GM18907 (cell line): ENCODE measurements around the gene CACNA1G.
A peak's percentile ranks its signal among the peaks of the same experiment; 100 is the strongest.

Experiments
- ATAC-seq: cut with Tn5 transposase; IDR thresholded peaks from one replicate; pipeline ENCODE4 v1.9.1; 2021; ENCODE audit warnings: mild to moderate bottlenecking, moderate library complexity; ENCODE audit not compliant: unreplicated experiment

CACNA1G gene

GRCh38 chr17:50560185-50560824, at the start of gene CACNA1G:
CACNA1G (plus strand) TSS chr17:50560715; CDS start chr17:50561460, 745 bp downstream.
- peak; percentile 88 for ATAC-seq

- peak; percentile 81 for ATAC-seq
Measured at GRCh38 chr17:50511058-50511457, 49.5 kb upstream of the CACNA1G start.

- no peak for ATAC-seq
Measured at GRCh38 chr17:50513495-50513894, 47.0 kb upstream of the CACNA1G start.

- no peak for ATAC-seq
Measured at GRCh38 chr17:50514388-50514787, 46.1 kb upstream of the CACNA1G start.

- no peak for ATAC-seq
Measured at GRCh38 chr17:50514936-50515702, 45.4 kb upstream of the CACNA1G start.

- no peak for ATAC-seq
Measured at GRCh38 chr17:50517011-50517410, 43.5 kb upstream of the CACNA1G start.

- no peak for ATAC-seq
Measured at GRCh38 chr17:50517504-50518383, 42.8 kb upstream of the CACNA1G start.

GRCh38 chr17:50518384-50519023, 42.0 kb upstream of the CACNA1G start:
- ATAC-seq, result no peak

- ATAC-seq, result no peak
Measured at GRCh38 chr17:50519141-50519834, 41.2 kb upstream of the CACNA1G start.

GRCh38 chr17:50520483-50520882, 40.0 kb upstream of the CACNA1G start:
- ATAC-seq, result no peak

- no peak for ATAC-seq
Measured at GRCh38 chr17:50521514-50521913, 39.0 kb upstream of the CACNA1G start.

- ATAC-seq, result no peak
Measured at GRCh38 chr17:50522766-50523165, 37.7 kb upstream of the CACNA1G start.

- ATAC-seq, result no peak
Measured at GRCh38 chr17:50523208-50523607, 37.3 kb upstream of the CACNA1G start.

- ATAC-seq, result no peak
Measured at GRCh38 chr17:50524838-50525237, 35.7 kb upstream of the CACNA1G start.

GRCh38 chr17:50527155-50527762, 33.3 kb upstream of the CACNA1G start:
- ATAC-seq, result no peak

- no peak for ATAC-seq
Measured at GRCh38 chr17:50527949-50528474, 32.5 kb upstream of the CACNA1G start.

- no peak for ATAC-seq
Measured at GRCh38 chr17:50529849-50530248, 30.7 kb upstream of the CACNA1G start.

- no peak for ATAC-seq
Measured at GRCh38 chr17:50531428-50532025, 29.0 kb upstream of the CACNA1G start.

- ATAC-seq, result no peak
Measured at GRCh38 chr17:50532452-50533024, 28.0 kb upstream of the CACNA1G start, which contains the start of gene EPN3. EPN3 (plus strand) TSS chr17:50532735; CDS start chr17:50536557, 3,822 bp downstream.
